T-helper 2 cell treated with Interferon-gamma antibody and Interleukin-4, amounts not matched to agents 100 ng/mL and 5 ng/mL, for 36 hours (primary cell): ENCODE measurements around the gene GPR55. TPM values are rescaled to one million over a fixed set of nuclear protein-coding genes. Genes with fewer than 3 reads are reported as not detected.

Experiments
- intact Hi-C: fragments of 100-400 bp; cut with micrococcal nuclease; formaldehyde crosslinking; loops from one replicate; pipeline ENCODE4 v1.15.1; 2023
- total RNA-seq: library from RNA; stranded (reverse); gene quantifications from 2 replicates; pipeline ENCODE4 v1.2.3, GENCODE V29; 2022

Gene GPR55
- total RNA-seq, 1 donor from 2014 or later: 4.3 TPM

- intact Hi-C loops: no loop called here
Observed at GRCh38 chr2:230886206-230886605, 38.8 kb downstream of the GPR55 start.

GRCh38 chr2:230885463-230886130 is 39.4 kb downstream of the GPR55 start:
- intact Hi-C loops: no loop called here

- intact Hi-C loops: no loop called here
Observed at GRCh38 chr2:230881840-230882239, 43.2 kb downstream of the GPR55 start.

GRCh38 chr2:230879891-230880290 is 45.2 kb downstream of the GPR55 start:
- intact Hi-C loops: no loop called here

- intact Hi-C loops: no loop called here
Observed at GRCh38 chr2:230879271-230879882, 45.7 kb downstream of the GPR55 start.

GRCh38 chr2:230878599-230879188 is 46.3 kb downstream of the GPR55 start:
- intact Hi-C loops: no loop called here

GRCh38 chr2:230877759-230878598 is 47.1 kb downstream of the GPR55 start:
- intact Hi-C loops: no loop called here

- intact Hi-C loops: no loop called here
Observed at GRCh38 chr2:230877116-230877758, 47.8 kb downstream of the GPR55 start.

- intact Hi-C loops: no loop called here
Observed at GRCh38 chr2:230875347-230876315, 49.4 kb downstream of the GPR55 start.

- intact Hi-C loops: no loop called here
Observed at GRCh38 chr2:230874876-230875275, 50.2 kb downstream of the GPR55 start.

GRCh38 chr2:230874456-230874855 is 50.6 kb downstream of the GPR55 start:
- intact Hi-C loops: no loop called here

GRCh38 chr2:230873661-230874401 is 51.2 kb downstream of the GPR55 start:
- intact Hi-C loops: no loop called here

- intact Hi-C loops: no loop called here
Observed at GRCh38 chr2:230872968-230873660, 51.9 kb downstream of the GPR55 start.

- intact Hi-C loops: no loop called here
Observed at GRCh38 chr2:230872151-230872967, 52.7 kb downstream of the GPR55 start.

- intact Hi-C loops: no loop called here
Observed at GRCh38 chr2:230871361-230872150, 53.5 kb downstream of the GPR55 start.

- intact Hi-C loops: no loop called here
Observed at GRCh38 chr2:230870544-230871360, 54.3 kb downstream of the GPR55 start.
